ENCODE results near the gene PSME1. TPM values are rescaled to one million over a fixed set of nuclear protein-coding genes. Genes with fewer than 3 reads are reported as not detected.
A peak's percentile ranks its signal among the peaks of the same experiment; 100 is the strongest.

Gene PSME1
- total and polyA plus RNA-seq, 2 of the 13 experiments (the other 11 are each of a cell fraction or from before 2014, with no cell fraction given) = 159 to 608 TPM

GRCh38 chr14:24146453-24146977 lies 10.5 kb downstream of the PSME1 start, which contains the start of gene PSME2 (continued):
- TF ChIP-seq, protein P1, sequence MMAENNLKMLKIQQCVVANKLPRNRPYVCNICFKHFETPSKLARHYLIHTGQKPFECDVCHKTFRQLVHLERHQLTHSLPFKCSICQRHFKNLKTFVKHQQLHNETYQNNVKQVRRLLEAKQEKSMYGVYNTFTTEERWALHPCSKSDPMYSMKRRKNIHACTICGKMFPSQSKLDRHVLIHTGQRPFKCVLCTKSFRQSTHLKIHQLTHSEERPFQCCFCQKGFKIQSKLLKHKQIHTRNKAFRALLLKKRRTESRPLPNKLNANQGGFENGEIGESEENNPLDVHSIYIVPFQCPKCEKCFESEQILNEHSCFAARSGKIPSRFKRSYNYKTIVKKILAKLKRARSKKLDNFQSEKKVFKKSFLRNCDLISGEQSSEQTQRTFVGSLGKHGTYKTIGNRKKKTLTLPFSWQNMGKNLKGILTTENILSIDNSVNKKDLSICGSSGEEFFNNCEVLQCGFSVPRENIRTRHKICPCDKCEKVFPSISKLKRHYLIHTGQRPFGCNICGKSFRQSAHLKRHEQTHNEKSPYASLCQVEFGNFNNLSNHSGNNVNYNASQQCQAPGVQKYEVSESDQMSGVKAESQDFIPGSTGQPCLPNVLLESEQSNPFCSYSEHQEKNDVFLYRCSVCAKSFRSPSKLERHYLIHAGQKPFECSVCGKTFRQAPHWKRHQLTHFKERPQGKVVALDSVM (CRISPR knock-in tag; IDR thresholded peaks at IDR 0.05) = no peak
- TF ChIP-seq ZNF354B (CRISPR knock-in tag; IDR thresholded peaks at IDR 0.05) = no peak
- TF ChIP-seq ZNF776 (CRISPR knock-in tag; IDR thresholded peaks at IDR 0.05) = peak; percentile 86; the same call in 1 of the 2 replicates
- TF ChIP-seq MLXIP (CRISPR knock-in tag; IDR thresholded peaks at IDR 0.05; ENCODE audit: borderline replicate concordance) = no peak
- no peak for TF ChIP-seq ZSCAN30 (CRISPR knock-in tag; IDR thresholded peaks at IDR 0.05)
- no peak for TF ChIP-seq CBX2 (IDR thresholded peaks at IDR 0.05; ENCODE audit: low read depth, low read length)
- TF ChIP-seq CBX2 (CRISPR knock-in tag; IDR thresholded peaks at IDR 0.05; ENCODE audit: low read depth) = 0 out of 2 replicates have a peak, but pooled peaks have one; percentile 18
- peak; percentile 64; the same call in 1 of the 2 replicates for TF ChIP-seq THAP11 (CRISPR knock-in tag; IDR thresholded peaks at IDR 0.05)
- no peak for TF ChIP-seq AGO1 (IDR thresholded peaks at IDR 0.05; ENCODE audit: low read depth, low read length, poor library complexity, severe bottlenecking)
- TF ChIP-seq SKI (IDR thresholded peaks at IDR 0.05; ENCODE audit: partially characterized antibody) = no peak
- TF ChIP-seq BRCA1 (CRISPR knock-in tag; IDR thresholded peaks at IDR 0.05) = no peak
- no peak for TF ChIP-seq ZNF605 (CRISPR knock-in tag; IDR thresholded peaks at IDR 0.05)
- TF ChIP-seq ZNF552 (CRISPR knock-in tag; IDR thresholded peaks at IDR 0.05; ENCODE audit: borderline replicate concordance) = no peak
- 0 out of 2 replicates have a peak, but pooled peaks have one; percentile 10 for TF ChIP-seq ZNF12 (CRISPR knock-in tag; IDR thresholded peaks at IDR 0.05)
- TF ChIP-seq CENPBD1 (CRISPR knock-in tag; IDR thresholded peaks at IDR 0.05; ENCODE audit: borderline replicate concordance, low read depth) = no peak
- TF ChIP-seq XBP1 (CRISPR knock-in tag; IDR thresholded peaks at IDR 0.05) = no peak
- peak; percentile 41; the same call in 1 of the 2 replicates for TF ChIP-seq ZSCAN5A (CRISPR knock-in tag; IDR thresholded peaks at IDR 0.05; ENCODE audit: borderline replicate concordance)
- TF ChIP-seq ZNF547 (CRISPR knock-in tag; IDR thresholded peaks at IDR 0.05) = peak; percentile 43; the same call in 1 of the 2 replicates
- TF ChIP-seq ATF6 (CRISPR knock-in tag; conservative IDR thresholded peaks at IDR 0.05) = no peak
- TF ChIP-seq ZNF788 (CRISPR knock-in tag; IDR thresholded peaks at IDR 0.05; ENCODE audit: borderline replicate concordance) = 0 out of 2 replicates have a peak, but pooled peaks have one; percentile 80
- 0 out of 2 replicates have a peak, but pooled peaks have one; percentile 42 for TF ChIP-seq GTF2F1 (IDR thresholded peaks at IDR 0.05; ENCODE audit: low read length)
- TF ChIP-seq SRY (CRISPR knock-in tag; IDR thresholded peaks at IDR 0.05) = no peak

All from HepG2 (cell line).